ENCODE data around the gene ZNF862.
"Not testable (repeated sequence)": the region's sequence is repeated elsewhere in the genome, so short reads cannot be mapped to it uniquely, and the experiment has no call there.

ZNF862 gene

DNA sequence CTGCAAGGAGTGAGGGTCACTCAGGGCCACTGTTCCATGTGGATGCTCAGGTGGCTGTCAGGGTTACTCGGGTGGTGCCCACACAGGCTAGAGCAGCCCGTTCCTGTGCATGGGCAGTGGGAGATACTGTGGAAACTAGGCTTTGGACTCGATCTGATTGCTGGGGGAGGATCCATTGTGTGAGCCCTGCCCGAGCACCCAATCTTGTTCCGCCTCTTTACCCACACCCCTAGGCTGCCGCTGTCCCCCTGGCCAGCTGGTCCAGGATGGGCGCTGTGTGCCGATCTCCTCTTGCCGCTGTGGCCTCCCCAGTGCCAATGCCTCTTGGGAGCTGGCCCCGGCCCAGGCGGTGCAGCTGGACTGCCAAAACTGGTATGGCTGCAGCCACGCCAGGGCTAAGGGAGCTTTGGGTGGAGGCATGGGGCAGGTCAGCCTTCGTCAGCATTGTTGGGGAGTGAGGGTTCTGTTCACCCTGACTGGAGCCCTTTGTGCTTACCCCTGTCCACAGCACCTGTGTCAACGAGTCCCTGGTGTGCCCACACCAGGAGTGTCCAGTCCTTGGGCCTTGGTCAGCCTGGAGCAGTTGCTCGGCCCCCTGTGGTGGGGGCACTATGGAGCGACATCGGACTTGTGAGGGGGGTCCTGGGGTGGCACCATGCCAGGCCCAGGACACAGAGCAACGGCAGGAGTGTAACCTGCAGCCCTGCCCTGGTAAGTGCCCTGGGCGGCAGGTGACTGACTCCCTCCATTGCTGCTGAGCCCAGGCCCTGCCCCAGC, 12.4 kb upstream of the ZNF862 start:
- DNase-seq: no peak

DNA sequence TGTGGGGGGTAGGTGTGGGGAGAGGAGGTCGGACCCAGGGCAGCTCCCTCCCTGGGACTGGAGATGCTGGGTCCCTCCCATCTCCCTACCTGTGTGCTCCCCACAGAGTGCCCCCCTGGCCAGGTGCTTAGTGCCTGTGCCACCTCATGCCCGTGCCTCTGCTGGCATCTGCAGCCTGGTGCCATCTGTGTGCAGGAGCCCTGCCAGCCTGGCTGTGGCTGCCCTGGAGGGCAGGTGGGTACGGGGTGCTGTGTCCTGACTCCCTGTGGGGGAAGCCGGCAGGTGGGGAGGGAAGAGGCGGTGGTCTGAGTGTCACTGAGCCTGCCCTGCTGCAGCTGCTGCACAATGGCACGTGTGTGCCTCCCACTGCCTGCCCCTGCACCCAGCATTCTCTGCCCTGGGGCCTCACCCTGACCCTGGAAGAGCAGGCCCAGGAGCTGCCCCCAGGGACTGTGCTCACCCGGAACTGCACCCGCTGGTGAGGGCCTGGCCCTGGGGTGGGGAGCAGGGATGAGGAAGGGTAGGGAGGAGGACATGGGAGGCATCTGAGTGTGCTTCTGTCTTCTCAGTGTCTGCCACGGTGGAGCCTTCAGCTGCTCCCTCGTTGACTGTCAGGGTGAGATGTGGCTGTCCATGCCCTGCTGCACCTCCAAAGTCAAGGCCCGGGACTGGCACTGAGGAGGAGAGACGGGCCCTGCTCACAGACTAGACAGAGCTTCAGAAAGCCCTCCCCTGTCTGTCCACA, 11.7 kb upstream of the ZNF862 start:
- DNase-seq: no peak

DNA sequence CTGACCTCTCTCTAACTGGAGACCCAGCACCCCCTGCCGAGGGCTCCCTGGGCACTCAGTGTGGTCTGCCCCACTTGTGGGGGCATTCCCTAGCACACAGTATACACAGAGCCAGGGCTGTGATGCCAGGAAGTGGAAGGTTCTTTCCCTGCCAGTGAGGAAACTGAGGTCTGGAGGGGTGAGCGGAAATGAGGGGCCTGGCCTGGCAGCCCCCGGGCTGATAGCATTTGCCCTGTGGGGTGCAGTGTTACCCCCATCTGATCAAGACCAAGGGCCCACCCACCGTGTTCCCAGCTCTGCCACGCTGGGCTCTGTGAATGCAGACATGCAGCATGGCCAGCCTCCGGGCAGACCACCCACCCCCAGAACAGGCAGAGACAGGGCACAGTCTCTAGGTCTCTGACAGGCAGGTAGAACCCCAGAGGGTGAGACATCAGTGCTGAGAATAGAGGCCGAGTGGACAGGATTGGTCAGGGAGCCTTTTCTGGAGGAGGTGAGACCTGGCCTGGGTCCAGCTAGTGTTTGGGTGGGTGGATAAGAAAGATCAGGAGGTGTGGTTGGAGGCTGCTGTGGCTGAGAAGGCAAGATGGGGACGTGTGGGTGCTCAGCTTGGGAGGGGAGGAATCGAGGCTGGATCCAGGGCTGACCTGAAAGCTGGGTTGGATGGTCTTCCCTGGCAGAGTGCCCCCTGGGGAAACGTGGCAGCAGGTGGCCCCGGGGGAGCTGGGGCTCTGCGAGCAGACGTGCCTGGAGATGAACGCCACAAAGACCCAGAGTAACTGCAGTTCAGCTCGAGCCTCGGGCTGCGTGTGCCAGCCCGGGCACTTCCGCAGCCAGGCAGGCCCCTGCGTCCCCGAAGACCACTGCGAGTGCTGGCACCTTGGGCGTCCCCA, 10.8 kb upstream of the ZNF862 start:
- no peak for DNase-seq

DNA sequence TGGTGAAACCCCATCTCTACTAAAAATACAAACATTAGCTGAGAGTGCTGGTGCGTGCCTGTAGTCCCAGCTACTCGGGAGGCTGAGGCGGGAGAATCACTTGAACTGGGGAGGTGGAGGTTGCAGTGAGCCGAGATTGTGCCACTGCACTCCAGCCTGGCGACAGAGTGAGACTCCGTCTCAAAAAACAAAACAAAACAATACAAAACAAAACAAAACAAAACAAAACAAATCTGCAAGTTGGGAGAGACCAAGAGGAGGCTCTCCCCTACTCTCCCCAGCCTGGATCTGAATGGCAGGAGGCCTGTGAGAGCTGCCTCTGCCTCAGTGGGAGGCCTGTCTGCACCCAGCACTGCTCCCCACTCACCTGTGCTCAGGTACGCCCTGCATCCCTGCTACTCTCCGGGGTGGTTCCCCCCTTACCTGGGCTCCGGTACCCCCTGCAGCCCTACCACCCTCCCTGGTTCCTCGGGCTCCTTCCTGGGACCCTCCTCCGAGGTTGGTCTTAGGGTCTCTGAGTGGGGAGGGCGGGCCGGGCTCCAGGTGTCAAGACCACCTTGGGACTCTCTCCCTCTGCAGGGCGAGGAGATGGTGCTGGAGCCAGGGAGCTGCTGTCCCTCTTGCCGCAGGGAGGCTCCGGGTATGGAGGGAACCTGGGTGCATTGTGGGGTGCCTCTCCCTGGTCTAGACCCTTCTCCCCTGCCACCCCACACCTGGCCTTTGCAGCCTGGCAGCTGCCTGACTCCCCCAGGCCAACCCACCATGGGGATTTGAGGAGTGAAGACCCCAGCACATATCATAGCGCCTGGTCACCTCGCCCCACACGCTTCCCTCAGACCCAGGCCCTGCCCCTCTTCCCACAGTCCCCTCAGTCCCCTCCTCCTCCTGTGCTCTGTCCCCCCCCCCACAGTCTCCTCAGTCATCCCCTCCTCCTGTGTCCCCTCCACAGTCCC, 9.5 kb upstream of the ZNF862 start:
- DNase-seq: no peak

DNA sequence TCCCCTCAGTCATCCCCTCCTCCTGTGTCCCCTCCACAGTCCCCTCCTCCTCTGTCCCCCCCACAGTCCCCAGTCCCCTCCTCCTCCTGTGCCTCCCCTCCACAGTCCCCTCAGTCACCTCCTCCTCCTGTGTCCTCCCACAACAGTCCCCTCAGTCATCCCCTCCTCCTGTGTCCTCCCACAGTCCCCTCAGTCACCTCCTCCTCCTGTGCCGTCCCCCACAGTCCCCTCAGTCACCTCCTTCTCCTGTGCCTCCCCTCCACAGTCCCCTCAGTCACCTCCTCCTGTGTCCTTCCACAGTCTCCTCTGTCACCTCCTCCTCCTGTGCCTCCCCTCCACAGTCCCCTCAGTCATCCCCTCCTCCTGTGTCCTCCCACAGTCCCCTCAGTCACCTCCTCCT, 7.6 kb upstream of the ZNF862 start:
- DNase-seq: not testable (repeated sequence)

DNA sequence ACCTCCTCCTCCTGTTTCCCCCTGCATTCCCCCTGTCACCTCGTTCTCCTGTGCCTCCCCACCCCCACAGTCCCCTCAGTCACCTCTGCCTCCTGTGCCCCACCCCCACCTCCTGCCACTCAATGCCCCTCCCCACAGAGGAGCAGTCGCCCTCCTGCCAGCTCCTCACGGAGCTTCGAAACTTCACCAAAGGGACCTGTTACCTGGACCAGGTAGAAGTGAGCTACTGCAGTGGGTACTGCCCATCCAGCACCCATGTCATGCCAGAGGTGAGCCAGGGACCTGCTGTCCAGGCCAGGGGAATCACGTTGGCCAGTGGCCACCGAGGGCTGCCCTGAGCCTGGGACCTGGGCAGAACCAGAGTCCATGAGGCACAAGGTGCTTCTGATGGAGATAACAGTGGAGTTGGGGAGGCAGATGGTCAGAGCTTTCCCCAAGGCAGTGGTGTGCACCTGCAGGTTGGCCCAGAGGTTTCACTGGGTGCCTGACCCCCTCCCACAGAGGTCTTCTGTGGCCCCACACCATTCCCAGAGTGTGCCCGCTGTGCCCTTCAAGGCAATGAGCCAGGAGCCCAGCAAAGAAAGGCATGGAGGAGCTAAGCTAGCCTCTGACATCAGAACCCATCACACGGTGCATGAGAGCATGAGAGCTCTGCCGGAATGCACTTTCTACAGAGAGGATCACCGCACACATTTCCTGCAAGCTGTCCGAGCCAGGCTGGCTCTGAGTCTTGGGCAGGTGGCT, 7.0 kb upstream of the ZNF862 start:
- DNase-seq: no peak

DNA sequence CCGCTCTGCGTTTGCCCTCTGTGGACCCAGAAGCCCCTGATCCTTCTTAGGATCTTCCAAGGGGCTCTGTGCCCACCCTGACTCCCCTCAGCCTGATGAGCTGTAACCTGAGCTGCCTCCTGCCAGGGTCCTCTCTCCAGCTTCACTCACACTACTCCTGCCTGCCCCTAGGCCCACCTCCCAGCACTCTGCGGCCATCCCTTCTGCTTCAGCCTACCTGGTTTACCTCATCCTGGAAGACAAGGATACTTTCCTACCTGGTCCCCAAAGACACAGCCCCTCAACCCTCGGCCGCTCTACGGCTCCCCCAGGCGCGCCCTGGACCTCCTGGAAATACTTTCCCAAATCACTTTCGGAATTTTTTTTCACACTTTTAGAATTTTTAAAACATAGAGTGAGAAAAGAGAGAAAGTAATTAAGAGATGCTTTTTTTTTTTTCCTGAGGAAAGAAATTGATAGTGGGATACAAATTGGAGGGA, 6.4 kb upstream of the ZNF862 start:
- DNase-seq: no peak

DNA sequence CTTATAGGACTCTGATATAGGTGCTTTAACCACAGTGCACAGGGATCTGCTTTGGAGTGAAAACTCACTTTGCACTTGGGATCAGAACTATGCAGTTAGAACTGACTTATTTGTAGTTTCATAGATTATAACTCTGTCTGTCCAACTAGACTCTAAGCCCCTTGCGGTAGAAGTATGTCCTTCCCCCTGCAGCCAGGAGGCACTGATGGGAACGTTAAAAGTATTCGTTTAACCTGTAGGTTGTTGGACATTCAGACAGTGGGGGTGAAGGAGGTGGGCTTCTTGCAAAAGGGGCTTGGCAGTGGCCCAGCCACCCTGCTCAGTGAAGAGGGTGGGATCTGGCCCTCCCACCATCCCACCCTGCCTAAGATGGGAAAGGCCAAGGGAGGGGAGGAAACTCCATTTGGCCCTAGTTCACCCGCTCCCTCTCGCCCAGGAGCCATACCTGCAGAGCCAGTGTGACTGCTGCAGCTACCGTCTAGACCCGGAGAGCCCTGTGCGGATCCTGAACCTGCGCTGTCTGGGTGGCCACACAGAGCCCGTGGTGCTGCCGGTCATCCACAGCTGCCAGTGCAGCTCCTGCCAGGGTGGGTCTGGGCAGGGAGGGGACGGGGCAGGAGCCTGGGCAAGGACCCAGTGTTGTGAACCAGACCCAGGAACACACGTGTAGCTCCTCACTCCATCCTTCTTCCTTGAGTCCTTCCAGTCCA, 5.7 kb upstream of the ZNF862 start:
- no peak for DNase-seq

DNA sequence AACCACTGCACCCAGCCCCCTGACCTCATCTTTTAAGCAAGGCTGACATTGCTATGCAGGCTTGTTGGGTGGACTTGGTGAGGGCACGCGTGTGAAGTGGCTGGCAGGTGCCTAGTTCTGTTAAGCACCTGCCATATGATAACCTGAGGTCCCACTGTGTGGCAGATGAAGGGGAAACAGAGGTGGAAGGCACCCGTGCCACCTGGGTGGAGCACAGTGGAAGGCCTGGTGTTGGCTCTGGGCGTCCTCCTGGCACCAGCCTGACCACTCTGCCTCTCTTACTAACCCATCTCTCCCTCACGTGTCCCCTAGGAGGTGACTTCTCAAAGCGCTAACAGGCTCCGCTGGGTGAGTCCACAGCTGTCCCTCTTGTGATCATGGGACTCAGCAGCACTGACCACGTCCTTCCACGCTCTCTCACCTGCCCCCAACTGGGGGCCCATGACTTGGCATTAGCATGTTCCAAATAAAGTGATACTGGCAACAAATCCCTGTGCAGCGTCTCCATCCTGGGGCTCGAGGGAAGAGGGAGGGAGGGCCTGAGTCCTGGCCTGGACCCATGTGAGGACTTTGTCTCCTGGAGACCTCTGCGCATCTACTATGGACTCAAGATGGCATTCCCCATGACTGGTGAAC, 4.6 kb upstream of the ZNF862 start:
- DNase-seq: no peak

DNA sequence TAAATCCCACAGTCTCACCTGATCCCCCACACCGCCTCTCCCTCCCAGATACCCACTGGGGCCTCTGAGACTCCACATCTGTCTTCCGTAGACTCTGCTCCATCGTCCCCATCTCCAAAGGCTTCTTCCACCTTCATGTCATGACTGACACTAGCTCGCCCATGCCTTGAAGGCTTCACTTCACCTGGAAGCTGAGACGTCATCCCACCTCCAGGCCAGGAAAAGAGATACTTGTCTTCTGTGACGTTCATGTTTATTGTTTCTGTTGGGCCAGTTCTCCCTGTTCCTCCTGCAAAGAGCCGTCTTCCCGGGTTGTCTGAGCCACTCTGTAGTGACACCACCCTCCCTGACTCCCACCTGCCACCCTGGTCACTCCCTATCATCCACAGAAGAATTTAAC, 3.6 kb upstream of the ZNF862 start:
- DNase-seq: no peak

DNA sequence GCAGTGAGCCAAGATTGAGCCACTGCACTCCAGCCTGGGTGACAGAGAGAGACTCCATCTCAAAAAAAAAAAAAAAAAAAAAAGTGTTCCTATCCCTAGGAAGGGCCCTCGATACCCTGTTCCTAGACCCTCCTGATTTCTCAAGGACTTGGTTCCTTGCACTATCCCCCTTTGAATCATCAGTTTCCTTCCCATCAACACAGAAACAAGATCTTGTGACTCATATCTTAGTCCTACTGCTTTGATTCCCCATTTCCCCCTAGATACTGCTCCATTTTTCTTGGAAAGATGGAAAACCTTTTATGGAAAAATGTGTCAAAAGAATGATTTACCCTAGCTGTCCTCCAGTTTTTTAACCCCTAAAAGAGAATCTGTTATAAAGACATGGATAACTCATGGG, 1.7 kb upstream of the ZNF862 start:
- no peak for DNase-seq

DNA sequence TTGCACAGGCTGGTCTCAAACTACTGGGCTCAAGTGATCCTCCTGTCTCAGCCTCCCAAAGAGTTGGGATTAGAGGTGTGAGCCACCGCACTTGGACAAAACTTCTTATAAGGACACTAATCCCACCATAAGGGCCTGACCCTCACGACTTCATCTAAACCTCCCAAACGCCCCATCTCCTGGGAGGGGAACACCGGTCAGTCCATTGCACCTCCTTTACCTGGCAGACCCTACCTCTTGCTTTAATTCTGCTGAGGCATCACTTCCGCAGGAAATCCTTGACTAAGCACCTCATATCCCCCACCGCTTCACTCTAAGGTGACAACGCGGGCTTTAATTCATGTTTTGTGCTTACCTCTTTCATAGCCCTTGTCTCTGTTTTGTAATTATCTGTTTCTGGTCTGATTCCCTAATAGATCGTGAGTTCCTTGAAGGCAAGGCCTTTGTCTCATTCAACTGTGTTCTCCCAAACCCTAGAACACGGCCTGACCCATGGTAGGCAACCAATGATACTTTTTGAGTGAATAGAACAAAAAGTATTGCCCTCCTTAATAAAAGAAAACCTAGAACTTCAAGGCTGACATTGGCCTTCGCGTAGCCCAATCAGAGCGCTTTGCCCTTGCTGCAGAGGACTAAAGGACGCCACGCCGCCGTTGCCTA, 481 bp upstream of the ZNF862 start:
- no peak for DNase-seq

DNA sequence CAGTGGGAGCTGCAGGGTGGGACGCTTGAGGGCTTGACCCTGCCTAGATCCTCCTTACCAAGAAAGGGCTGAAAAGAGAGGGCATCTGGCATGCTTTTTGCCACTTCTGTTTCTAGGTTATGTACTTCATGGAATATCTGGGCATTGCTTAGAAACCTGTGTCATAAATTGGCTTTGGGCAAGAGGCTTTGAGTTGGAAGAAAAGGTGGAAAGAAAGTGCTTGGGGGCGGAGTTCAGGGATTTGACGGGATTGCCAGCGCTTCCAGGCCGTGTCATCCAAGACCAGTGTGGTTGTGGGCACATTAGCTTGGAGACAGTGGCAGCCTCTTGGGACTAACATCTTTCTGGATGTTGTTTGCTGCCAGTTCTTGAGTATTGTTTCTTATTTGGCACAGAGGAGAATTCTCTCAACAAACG, 825 bp downstream of the ZNF862 start:
- no peak for DNase-seq

DNA sequence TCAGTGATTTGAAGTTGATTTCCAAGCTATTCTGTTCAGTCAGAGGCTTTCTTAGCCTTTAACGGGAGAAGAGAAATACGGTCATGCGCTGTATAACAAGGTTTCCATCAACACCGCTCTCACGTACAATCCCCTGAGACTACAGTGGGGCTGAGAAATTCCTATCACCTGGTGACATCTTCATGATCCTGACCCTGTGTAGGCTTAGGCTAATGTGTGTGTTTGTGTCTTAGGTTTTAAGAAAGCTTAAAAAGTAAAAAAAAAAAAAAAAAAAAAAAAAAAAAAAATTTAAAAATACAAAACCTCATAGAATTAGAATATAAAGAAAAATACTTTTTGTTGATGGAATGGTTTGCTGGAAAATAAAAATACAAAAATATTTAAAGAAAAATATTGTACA, 1.8 kb downstream of the ZNF862 start:
- no peak for DNase-seq

DNA sequence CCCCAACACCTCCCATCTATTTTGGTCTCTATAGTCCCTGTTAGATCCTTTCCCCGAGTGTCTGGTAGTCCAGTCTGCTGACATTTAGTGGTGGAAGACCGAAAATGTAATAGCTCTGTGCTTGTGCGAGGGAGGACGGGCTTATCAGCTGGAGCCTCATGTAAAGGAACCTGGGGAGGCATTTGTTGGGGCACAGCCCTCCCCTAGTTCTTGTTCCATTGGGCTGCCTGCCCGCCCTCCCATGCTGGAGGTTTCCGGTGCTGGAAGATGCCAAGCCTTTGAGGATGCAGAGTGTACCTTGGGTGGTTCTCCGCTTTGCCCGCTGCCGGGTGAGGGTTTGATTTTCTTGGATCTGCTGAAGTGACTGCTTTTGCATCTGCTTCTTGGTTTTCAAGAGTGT, 5.4 kb downstream of the ZNF862 start:
- DNase-seq: no peak

DNA sequence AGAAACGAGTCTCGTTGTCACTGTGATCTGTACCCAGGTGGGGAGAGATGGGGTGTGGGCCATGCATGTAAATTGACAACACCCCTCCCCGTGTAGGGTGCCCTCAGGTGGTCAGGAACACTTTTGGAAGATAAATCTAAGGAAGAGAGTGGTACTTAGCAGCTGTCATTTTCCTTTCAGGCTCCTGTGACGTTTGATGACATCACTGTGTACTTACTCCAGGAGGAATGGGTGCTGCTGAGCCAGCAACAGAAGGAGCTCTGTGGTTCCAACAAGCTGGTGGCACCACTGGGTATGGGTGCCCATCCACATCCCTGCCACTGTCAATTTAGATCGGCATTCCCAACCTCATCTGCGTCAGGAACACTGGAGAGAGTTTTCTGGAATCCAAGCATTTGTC, 6.3 kb downstream of the ZNF862 start:
- no peak for DNase-seq

DNA sequence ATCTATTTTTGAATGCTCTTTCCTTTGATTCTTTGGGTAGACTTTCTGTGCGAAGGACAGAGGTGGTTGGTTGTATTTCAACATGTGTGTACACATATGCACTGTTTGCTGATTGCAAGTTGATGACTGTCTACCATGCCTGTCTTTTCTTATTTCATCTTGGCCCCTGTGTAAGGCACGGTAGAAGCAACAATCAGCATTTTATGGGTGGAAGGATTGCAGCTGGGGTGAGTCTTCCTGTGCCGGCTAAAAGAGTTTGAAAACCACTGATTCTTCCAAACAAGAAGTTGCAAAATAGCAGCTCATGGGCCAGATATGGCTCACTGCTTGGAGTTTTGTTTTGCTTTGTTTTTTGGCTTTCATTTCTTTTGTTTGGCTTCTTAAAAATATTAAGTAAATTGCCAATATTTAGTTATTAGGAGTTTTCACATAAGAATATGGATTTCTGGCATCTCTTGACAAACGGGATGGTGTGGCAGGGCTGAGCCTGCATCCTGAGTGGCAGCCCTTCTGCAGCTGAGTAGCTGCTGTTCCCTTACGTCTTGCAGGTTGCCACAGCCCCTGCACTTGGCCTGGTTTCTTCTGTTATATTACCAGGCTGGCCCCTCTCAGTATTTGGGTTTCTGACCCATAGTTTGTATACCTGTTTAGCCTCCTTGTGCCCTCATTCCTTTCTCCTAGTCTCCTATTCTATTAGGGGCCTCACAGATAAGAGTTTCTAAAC, 7.2 kb downstream of the ZNF862 start:
- DNase-seq: no peak

DNA sequence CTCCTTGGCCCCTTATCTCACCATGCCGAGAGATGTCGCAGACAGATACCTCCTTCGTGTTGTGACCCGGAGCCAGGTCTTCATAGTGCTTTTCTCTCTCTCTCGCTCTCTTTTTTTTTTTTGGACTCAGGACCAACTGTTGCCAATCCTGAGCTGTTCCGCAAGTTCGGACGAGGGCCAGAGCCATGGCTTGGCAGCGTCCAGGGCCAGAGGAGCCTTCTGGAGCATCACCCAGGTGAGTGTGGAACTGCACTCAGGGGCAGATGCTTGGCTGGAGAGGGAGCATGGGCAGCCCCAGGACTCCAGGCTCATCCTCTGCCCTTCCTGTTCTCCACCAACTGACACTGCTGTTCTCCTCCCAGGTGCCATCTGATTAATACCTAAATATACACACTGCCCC, 7.8 kb downstream of the ZNF862 start:
- DNase-seq: no peak

DNA sequence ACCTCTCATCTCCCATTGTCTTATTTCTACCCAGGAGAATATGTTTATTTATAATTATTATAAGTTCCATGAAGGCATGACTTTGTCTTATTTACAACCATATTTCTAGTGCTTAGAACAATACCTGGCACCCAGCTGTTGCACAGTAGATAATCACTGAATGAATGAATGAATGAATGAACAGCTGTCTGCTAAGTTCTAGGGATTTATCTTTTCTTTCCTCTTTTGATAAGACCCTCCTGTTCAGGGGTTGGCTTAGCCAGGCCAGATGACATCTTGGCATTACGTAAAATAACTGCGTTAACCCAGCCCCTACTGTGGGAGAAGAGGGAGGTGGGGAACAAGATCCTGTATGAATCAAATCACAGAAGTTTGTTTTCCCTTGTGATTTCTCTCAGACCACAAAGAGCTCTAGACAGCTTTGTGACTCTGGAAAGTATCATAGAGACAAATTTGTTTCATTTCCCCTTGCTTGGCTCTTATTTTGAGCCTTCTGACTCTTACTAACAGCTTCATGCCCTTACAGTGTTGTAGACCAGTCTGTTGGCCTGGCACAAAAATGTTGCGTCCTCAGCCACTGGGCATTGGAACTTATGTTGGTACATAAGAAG, 8.4 kb downstream of the ZNF862 start:
- DNase-seq: no peak

Data from GDM1 (cell line).